Measurements from ENCODE around the gene GYG1.
A peak's percentile ranks its signal among the peaks of the same experiment; 100 is the strongest.

Gene GYG1

GRCh38 chr3:149044339-149045083 lies 53.2 kb downstream of the GYG1 start:
- H3K4me3 ChIP-seq (replicated peaks; ENCODE audit: low read depth, low read length) = no peak overlapping the region
- no peak for DNase-seq (ENCODE audit: low read depth)
- no peak for TF ChIP-seq CTCF (IDR thresholded peaks at IDR 0.05; ENCODE audit: low read length, missing control alignments)

GRCh38 chr3:149055575-149055974 lies 64.2 kb downstream of the GYG1 start:
- no peak for DNase-seq (ENCODE audit: low read depth)
- H3K4me3 ChIP-seq (replicated peaks; ENCODE audit: low read depth, low read length) = no peak overlapping the region
- TF ChIP-seq CTCF (IDR thresholded peaks at IDR 0.05; ENCODE audit: low read length, missing control alignments) = no peak

- no peak for TF ChIP-seq CTCF (IDR thresholded peaks at IDR 0.05; ENCODE audit: low read length, missing control alignments)
- no peak overlapping the region for H3K4me3 ChIP-seq (replicated peaks; ENCODE audit: low read depth, low read length)
- DNase-seq (ENCODE audit: low read depth) = no peak
These were observed 66.9 kb downstream of the GYG1 start for GRCh38 chr3:149058198-149058597.

- H3K4me3 ChIP-seq (replicated peaks; ENCODE audit: low read depth, low read length) = no peak overlapping the region
- DNase-seq (ENCODE audit: low read depth) = no peak
- no peak for TF ChIP-seq CTCF (IDR thresholded peaks at IDR 0.05; ENCODE audit: low read length, missing control alignments)
These were observed 67.3 kb downstream of the GYG1 start for GRCh38 chr3:149058602-149059001.

GRCh38 chr3:149061776-149062175 lies 70.4 kb downstream of the GYG1 start:
- peak; percentile 57 for DNase-seq (ENCODE audit: low read depth)
- H3K4me3 ChIP-seq (replicated peaks; ENCODE audit: low read depth, low read length) = no peak overlapping the region
- TF ChIP-seq CTCF (IDR thresholded peaks at IDR 0.05; ENCODE audit: low read length, missing control alignments) = no peak

- no peak overlapping the region for H3K4me3 ChIP-seq (replicated peaks; ENCODE audit: low read depth, low read length)
- no peak for TF ChIP-seq CTCF (IDR thresholded peaks at IDR 0.05; ENCODE audit: low read length, missing control alignments)
- DNase-seq (ENCODE audit: low read depth) = no peak
These were observed 76.5 kb downstream of the GYG1 start for GRCh38 chr3:149067883-149068282.

All from fibroblast of pulmonary artery (primary cell).